ENCODE results near the gene B3GNT2. TPM values are rescaled to one million over a fixed set of nuclear protein-coding genes. Genes with fewer than 3 reads are reported as not detected.
A peak's percentile ranks its signal among the peaks of the same experiment; 100 is the strongest.

Gene B3GNT2
- total and polyA plus RNA-seq, 12 donors: 10.4 to 33.5 (median 17.0) TPM

DNA sequence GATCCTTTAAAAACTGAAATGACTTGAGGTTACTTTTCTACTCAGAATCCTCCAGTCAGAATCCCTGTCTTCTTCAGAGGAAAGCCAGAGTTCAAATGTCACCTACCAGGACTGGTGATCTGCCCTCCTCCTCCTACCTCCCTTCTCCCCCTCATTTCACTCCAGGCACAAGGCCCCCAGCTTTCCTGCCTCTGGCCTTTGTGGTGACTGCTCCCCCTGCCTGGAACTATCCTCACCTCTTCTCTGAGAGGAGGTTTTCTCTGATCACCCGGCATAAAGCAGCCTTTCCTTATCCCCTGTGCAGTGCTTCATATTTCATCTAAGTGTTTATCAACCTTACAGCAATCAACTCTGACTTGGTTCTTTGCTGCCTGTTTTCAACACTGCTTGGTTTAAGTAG lies 6.8 kb downstream of the B3GNT2 start:
- H3K36me3 ChIP-seq: peaks cover 0 to 10% (median 0%) of the 10 kb centered on the region in 9 donors
- no peaks in the 10 kb centered on the region for H3K27me3 ChIP-seq
- WGBS, 2 donors: 28 to 42% methylated on average over 1 of the region's 1 CpG
- peaks cover 4 to 99% (median 80%) of the 10 kb centered on the region in 9 donors for H3K4me1 ChIP-seq
- TF ChIP-seq CTCF (IDR thresholded peaks at IDR 0.05): no peak
- ATAC-seq: no peak
- H3K27ac ChIP-seq: peak overlapping the region in 3 of 10 donors; percentile 23 to 50 (median 35)
- H3K9me3 ChIP-seq: no peaks in the 10 kb centered on the region
- intact Hi-C loops (cut with DNase I): loop anchor here in 4 of 10 donors (5.0 to 10.0 kb wide), 4 partner anchors 85 to 210 kb away; no protein-coding TSS in a partner anchor
- DNase-seq: no peak
- no peak overlapping the region for H3K4me3 ChIP-seq

GRCh38 chr2:62203459-62203858 lies 7.5 kb downstream of the B3GNT2 start:
- H3K4me1 ChIP-seq: peaks cover 4 to 100% (median 80%) of the 10 kb centered on the region in 9 donors
- H3K27me3 ChIP-seq: no peaks in the 10 kb centered on the region
- H3K36me3 ChIP-seq: peaks cover 0 to 10% (median 0%) of the 10 kb centered on the region in 9 donors
- no peaks in the 10 kb centered on the region for H3K9me3 ChIP-seq
- intact Hi-C loops (cut with DNase I): loop anchor here in 4 of 10 donors (5.0 to 10.0 kb wide), 4 partner anchors 84 to 209 kb away; no protein-coding TSS in a partner anchor
- no peak overlapping the region for H3K27ac ChIP-seq
- peak in 1 of 8 donors; percentile 24 for ATAC-seq
- WGBS, 2 donors: 95 to 97% methylated on average over 1 of the region's 1 CpG
- DNase-seq: no peak
- TF ChIP-seq CTCF (IDR thresholded peaks at IDR 0.05): no peak
- no peak overlapping the region for H3K4me3 ChIP-seq

DNA sequence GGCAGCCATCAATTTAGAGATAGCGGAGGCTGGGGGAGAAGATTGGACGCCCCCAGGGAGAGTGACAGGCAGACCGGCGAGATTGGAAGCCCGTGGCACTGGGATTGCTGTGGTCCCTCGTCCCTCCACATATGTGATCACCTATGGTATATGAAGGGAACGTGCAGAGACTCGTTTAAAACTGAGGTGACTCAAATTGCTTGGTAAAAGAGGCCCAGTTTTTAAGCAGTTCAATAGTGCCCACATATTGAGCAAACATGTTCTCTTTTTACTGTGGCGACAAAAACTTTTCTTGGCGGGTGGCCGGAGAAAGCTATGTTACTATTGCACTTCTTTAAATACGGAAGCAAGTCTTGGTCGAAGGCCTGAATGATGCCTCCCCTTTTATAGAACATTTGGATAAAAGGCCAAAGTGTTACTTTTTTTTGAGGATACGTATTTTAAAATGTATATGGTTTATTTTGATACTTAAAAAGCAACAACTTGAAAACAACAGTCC lies 9.1 kb downstream of the B3GNT2 start:
- DNase-seq: no peak
- 84 to 86% methylated on average over 14 of the region's 14 CpGs for WGBS, 2 donors
- no peak for ATAC-seq
- Histone ChIP-seq H3K9me3 (no peaks in the 10 kb centered on the region), H3K36me3 (peaks cover 0 to 10% (median 0%) of the 10 kb centered on the region in 9 donors), H3K4me3 (no peak overlapping the region), H3K27ac (peak overlapping the region in 6 of 10 donors; percentile 13 to 39 (median 20)), H3K27me3 (no peaks in the 10 kb centered on the region), H3K4me1 (peaks cover 4 to 100% (median 75%) of the 10 kb centered on the region in 9 donors)
- intact Hi-C loops (cut with DNase I): loop anchor here in 4 of 10 donors (5.0 to 10.0 kb wide), 4 partner anchors 82 to 207 kb away; no protein-coding TSS in a partner anchor
- TF ChIP-seq CTCF (IDR thresholded peaks at IDR 0.05): no peak

GRCh38 chr2:62205554-62205953 lies 9.6 kb downstream of the B3GNT2 start:
- H3K4me3 ChIP-seq: no peak overlapping the region
- no peaks in the 10 kb centered on the region for H3K27me3 ChIP-seq
- ATAC-seq (no peak), DNase-seq (no peak)
- H3K27ac ChIP-seq: peak overlapping the region in 2 of 10 donors; percentile 34 to 39
- peaks cover 4 to 98% (median 70%) of the 10 kb centered on the region in 9 donors for H3K4me1 ChIP-seq
- H3K36me3 ChIP-seq: peaks cover 0 to 10% (median 0%) of the 10 kb centered on the region in 9 donors
- intact Hi-C loops (cut with DNase I): loop anchor here in 1 of 10 donors (10.0 kb wide), 1 partner anchor 89 kb away; no protein-coding TSS in a partner anchor
- no peak for TF ChIP-seq CTCF (IDR thresholded peaks at IDR 0.05)
- no peaks in the 10 kb centered on the region for H3K9me3 ChIP-seq
- 88 to 90% methylated on average over 6 of the region's 6 CpGs for WGBS, 2 donors

All from heart right ventricle (tissue), 16 donors.